ENCODE measurements around the gene HVCN1. TPM values are rescaled to one million over a fixed set of nuclear protein-coding genes. Genes with fewer than 3 reads are reported as not detected.

The HVCN1 gene
- total and polyA plus RNA-seq, 2 of the 8 experiments (the other 6 are each of a cell fraction or from before 2014, with no cell fraction given): 5.8 to 11.2 TPM

DNA sequence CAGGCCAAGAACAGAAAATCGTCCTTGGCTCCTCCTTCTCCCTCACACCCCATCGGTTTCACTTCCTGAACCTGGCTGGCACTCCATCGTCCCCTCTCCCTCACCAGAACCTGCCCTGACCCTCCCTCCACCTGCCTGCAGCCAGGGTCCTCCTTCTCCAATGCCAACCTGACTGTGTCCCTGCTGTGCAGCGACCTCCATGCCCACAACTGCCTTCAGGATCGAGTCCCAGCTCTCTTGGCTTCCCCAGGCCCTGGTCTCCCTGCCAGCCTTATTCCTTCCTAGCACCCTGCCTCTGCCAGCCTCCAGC, 19.8 kb downstream of the HVCN1 start:
- no peaks in the 10 kb centered on the region for H3K36me3 ChIP-seq (ENCODE audit: control insufficient read depth in 2 of 4, insufficient read depth in 4 of 4, low read length in 3 of 4)
- H2AFZ ChIP-seq (ENCODE audit: low read length): no peak overlapping the region
- H3K18ac ChIP-seq (ENCODE audit: extremely low read depth, low read length): no peak overlapping the region
- H4K91ac ChIP-seq (replicated peaks; ENCODE audit: insufficient read length, low read length): no peak overlapping the region
- H2BK120ac ChIP-seq (replicated peaks; ENCODE audit: low read depth, low read length): no peak overlapping the region
- 0 out of 2 replicates have a peak overlapping the region, but pooled peaks have one; percentile 48 for H2BK20ac ChIP-seq (ENCODE audit: low read length)
- H3K56ac ChIP-seq (replicated peaks; ENCODE audit: insufficient read length, low read depth, low read length): no peak overlapping the region
- peaks cover 0 to 2% (median under 1%) of the 10 kb centered on the region in 4 experiments; a peak in 2 of 7 replicates for H3K4me1 ChIP-seq (replicated peaks in 1 of 4; ENCODE audit: control insufficient read depth in 3 of 4, insufficient read depth in 4 of 4, low read length in 3 of 4)
- H3K14ac ChIP-seq (ENCODE audit: insufficient read length): no peak overlapping the region
- no peak overlapping the region for H3K4me2 ChIP-seq (ENCODE audit: insufficient read depth in 1 of 2, low read depth in 2 of 2, low read length in 2 of 2)
- H3K4me3 ChIP-seq (ENCODE audit: extremely low read depth in 1 of 4, insufficient read depth in 2 of 4, low read depth in 3 of 4, low read length in 4 of 4): no peak overlapping the region
- peak overlapping the region; percentile 44; the same call in 1 of the 2 replicates for H2BK5ac ChIP-seq (ENCODE audit: low read depth, low read length)
- no peaks in the 10 kb centered on the region for H3K23me2 ChIP-seq (ENCODE audit: low read depth, low read length)
- no peaks in the 10 kb centered on the region for H3K79me1 ChIP-seq (ENCODE audit: low read depth, low read length)
- FAIRE-seq: no peak
- no peak overlapping the region for H3K27ac ChIP-seq (ENCODE audit: low read depth, low read length)
- H4K5ac ChIP-seq (ENCODE audit: insufficient read length, low read depth, low read length): no peak overlapping the region
- H4K20me1 ChIP-seq (replicated peaks in 1 of 2; ENCODE audit: control insufficient read depth in 1 of 2, insufficient read depth in 2 of 2, low read length in 2 of 2): no peaks in the 10 kb centered on the region
- H2BK12ac ChIP-seq (ENCODE audit: low read depth, low read length): 0 out of 2 replicates have a peak overlapping the region, but pooled peaks have one; percentile 9
- no peaks in the 10 kb centered on the region for H3K79me2 ChIP-seq (ENCODE audit: control insufficient read depth in 1 of 2, insufficient read depth in 2 of 2, low read length in 2 of 2)
- no peak overlapping the region for H3K23ac ChIP-seq (ENCODE audit: insufficient read length)
- ChIA-PET CTCF (ENCODE audit: partially characterized antibody) (no interaction called here), POLR2A (ENCODE audit: partially characterized antibody) (interaction anchor here (0.6 kb wide), 1 partner anchor 46 kb away, joined by 3 read pairs; no protein-coding TSS in a partner anchor)
- no peak overlapping the region for H2AK5ac ChIP-seq (ENCODE audit: low read depth, low read length)
- peak overlapping the region; percentile 9 for H3K4ac ChIP-seq (replicated peaks; ENCODE audit: insufficient read length, low read depth, low read length)
- TF ChIP-seq PHF8 (conservative IDR thresholded peaks at IDR 0.05; ENCODE audit: low read depth, low read length): no peak
- no peak for TF ChIP-seq BACH1 (IDR thresholded peaks at IDR 0.05; ENCODE audit: low read length)
- no peak for TF ChIP-seq TBP (IDR thresholded peaks at IDR 0.05; ENCODE audit: low read depth, low read length)
- no peak for TF ChIP-seq BRCA1 (IDR thresholded peaks at IDR 0.05; ENCODE audit: low read depth, low read length)
- no peak overlapping the region; a peak in 1 of 7 replicates for H3K9ac ChIP-seq (replicated peaks in 1 of 4; ENCODE audit: extremely low read depth in 1 of 4, low read depth in 3 of 4, low read length in 3 of 4)
- 75% methylated on average over 5 of the region's 5 CpGs; no CpG with 5 or more reads in 1 of the 2 experiments for WGBS, 2 experiments (ENCODE audit: extremely low coverage in 1 of 2, insufficient coverage in 1 of 2, insufficient read length in 1 of 2, insufficient replicate concordance in 2 of 2, low coverage in 1 of 2, low lambda C conversion rate in 2 of 2, missing lambda C conversion rate in 1 of 2)
- no peaks in the 10 kb centered on the region for H3K27me3 ChIP-seq (replicated peaks in 1 of 4; ENCODE audit: control insufficient read depth in 3 of 4, extremely low read depth in 1 of 4, insufficient read depth in 3 of 4, low read length in 3 of 4)
- H4K8ac ChIP-seq (ENCODE audit: extremely low read depth, insufficient read depth, low read length): no peak overlapping the region
- no peak for DNase-seq (ENCODE audit: low read depth in 1 of 2, low spot score in 2 of 2)
- no peaks in the 10 kb centered on the region for H3K9me3 ChIP-seq (ENCODE audit: insufficient read depth in 2 of 2, low read depth in 1 of 2, low read length in 1 of 2)
- no peak overlapping the region for H2BK15ac ChIP-seq (ENCODE audit: low read length)

Data from H1 (cell line).